BJ (cell line): ENCODE measurements around the gene APLP2. TPM values are rescaled to one million over a fixed set of nuclear protein-coding genes. Genes with fewer than 3 reads are reported as not detected.

Experiments used
- CTCF ChIA-PET: fragments of 350-600 bp; formaldehyde crosslinking; extraction: SDS; loops from one replicate; lab custom pipeline; 2021; ENCODE audit warnings: antibody characterized with exemption, inconsistent platforms; lab: Yijun Ruan, JAX
- POLR2A ChIA-PET: fragments of 300-600 bp; sonication (Branson Sonifier 250); formaldehyde crosslinking; extraction: SDS; loops from one replicate; lab custom pipeline; 2021; ENCODE audit warnings: antibody characterized with exemption; lab: Charles Lee
- DNase-seq: peaks from one replicate; pipeline ENCODE4 v3.0.0-alpha.2; 2011; ENCODE audit warnings: low read depth
- H3K27me3 ChIP-seq: 2 replicates; pipeline ENCODE4 v1.6.0; 2011; ENCODE audit warnings: low read length; ENCODE audit not compliant: control insufficient read depth, insufficient read depth
- H3K36me3 ChIP-seq: 2 replicates; pipeline ENCODE4 v1.5.1; 2011; ENCODE audit warnings: low read length; ENCODE audit not compliant: control insufficient read depth, insufficient read depth
- H3K4me3 ChIP-seq: 2 replicates; pipeline ENCODE4 v1.5.1; 2011; ENCODE audit warnings: low read depth, mild to moderate bottlenecking, control low read depth, low read length
- polyA plus RNA-seq: library from polyadenylated mRNA; depleted of rRNA; stranded (reverse); fragments of >200 nt; gene quantifications from 2 replicates; pipeline ENCODE4 v1.2.3, GENCODE V29; 2011
- TF ChIP-seq, protein P1 (sequence below): IDR thresholded peaks from 2 replicates; pipeline ENCODE4 v1.5.1; 2011; ENCODE audit warnings: low read depth, mild to moderate bottlenecking, control low read depth, inconsistent platforms, low read length, moderate library complexity; ENCODE audit not compliant: insufficient read depth

The APLP2 gene
- polyA plus RNA-seq, 1 experiment: 465 TPM

GRCh38 chr11:130129922-130130321, 60.2 kb downstream of the APLP2 start:
- no peak for DNase-seq
- CTCF ChIA-PET: interaction anchor here (0.8 to 6.5 kb wide), 7 partner anchors 8 to 344 kb away, joined by 3 to 100 read pairs (median 4); no protein-coding TSS in a partner anchor

GRCh38 chr11:130131961-130132850, 62.5 kb downstream of the APLP2 start:
- H3K36me3 ChIP-seq: peaks cover 25% of the 10 kb centered on the region
- TF ChIP-seq, protein P1, sequence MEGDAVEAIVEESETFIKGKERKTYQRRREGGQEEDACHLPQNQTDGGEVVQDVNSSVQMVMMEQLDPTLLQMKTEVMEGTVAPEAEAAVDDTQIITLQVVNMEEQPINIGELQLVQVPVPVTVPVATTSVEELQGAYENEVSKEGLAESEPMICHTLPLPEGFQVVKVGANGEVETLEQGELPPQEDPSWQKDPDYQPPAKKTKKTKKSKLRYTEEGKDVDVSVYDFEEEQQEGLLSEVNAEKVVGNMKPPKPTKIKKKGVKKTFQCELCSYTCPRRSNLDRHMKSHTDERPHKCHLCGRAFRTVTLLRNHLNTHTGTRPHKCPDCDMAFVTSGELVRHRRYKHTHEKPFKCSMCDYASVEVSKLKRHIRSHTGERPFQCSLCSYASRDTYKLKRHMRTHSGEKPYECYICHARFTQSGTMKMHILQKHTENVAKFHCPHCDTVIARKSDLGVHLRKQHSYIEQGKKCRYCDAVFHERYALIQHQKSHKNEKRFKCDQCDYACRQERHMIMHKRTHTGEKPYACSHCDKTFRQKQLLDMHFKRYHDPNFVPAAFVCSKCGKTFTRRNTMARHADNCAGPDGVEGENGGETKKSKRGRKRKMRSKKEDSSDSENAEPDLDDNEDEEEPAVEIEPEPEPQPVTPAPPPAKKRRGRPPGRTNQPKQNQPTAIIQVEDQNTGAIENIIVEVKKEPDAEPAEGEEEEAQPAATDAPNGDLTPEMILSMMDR: peak; percentile 76
- H3K27me3 ChIP-seq: no peaks in the 10 kb centered on the region
- ChIA-PET POLR2A (interaction anchor here (0.6 to 1.0 kb wide), 3 partner anchors 130 to 203 kb away, joined by 3 to 4 read pairs (median 4); no protein-coding TSS in a partner anchor), CTCF (interaction anchor here (0.5 to 6.5 kb wide), 36 partner anchors 8 to 1930 kb away, joined by 3 to 100 read pairs (median 4); partner anchors contain the start of genes NFRKB and PRDM10)
- no peak overlapping the region for H3K4me3 ChIP-seq
- DNase-seq: no peak

More at GRCh38 chr11:130129922-130130321, 60.2 kb downstream of the APLP2 start:
- H3K4me3 ChIP-seq: no peak overlapping the region
- H3K27me3 ChIP-seq: no peaks in the 10 kb centered on the region
- TF ChIP-seq, protein P1: no peak
- POLR2A ChIA-PET: no interaction called here
- peaks cover 19% of the 10 kb centered on the region for H3K36me3 ChIP-seq

DNA sequence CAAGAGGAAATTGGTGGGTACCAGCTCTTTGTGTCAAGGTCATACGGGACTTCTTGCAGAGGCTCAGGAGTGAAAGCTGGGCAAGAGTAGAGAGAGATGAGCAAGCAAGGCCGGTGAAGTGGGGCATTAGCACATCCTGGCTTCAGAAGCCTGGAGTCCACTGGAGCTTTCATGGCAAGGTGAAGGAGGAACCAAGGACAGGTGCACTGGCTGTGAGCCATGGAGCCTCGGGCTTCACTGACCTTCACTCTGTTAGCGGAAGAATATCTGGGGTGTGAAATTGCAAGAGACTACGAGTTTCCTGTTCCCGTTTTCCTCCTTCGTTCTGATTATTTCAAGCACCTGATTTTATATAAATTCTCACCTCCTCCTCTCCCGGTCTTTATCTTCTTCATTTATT, 64.0 kb downstream of the APLP2 start:
- TF ChIP-seq, protein P1: no peak
- no peak for DNase-seq
- Histone ChIP-seq H3K36me3 (peaks cover 23% of the 10 kb centered on the region), H3K27me3 (no peaks in the 10 kb centered on the region), H3K4me3 (no peak overlapping the region)
- ChIA-PET POLR2A (no interaction called here), CTCF (interaction anchor here (0.6 to 6.5 kb wide), 7 partner anchors 12 to 212 kb away, joined by 3 to 100 read pairs (median 7); no protein-coding TSS in a partner anchor)

DNA sequence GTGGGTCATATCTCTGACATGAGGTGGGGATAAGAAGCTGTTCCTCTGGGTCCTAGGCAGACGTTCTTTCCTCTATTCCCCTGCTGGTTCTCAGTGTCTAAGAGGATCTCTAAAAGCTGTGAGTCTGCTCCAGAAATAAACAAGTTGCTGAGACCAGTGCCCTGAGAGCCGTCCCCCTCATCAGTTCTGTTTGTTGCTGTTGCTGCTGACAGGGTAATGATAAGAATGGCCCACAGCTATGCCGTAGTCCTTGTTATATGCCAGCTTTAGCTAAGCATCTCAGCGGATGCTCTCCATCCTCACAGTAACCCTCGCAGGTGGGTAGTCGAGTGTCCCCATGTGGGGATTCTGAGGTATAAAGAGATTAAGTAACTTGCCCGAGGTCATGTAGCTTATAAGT, 66.4 kb downstream of the APLP2 start:
- no peak overlapping the region for H3K4me3 ChIP-seq
- TF ChIP-seq, protein P1: no peak
- H3K36me3 ChIP-seq: peaks cover 17% of the 10 kb centered on the region
- no peaks in the 10 kb centered on the region for H3K27me3 ChIP-seq
- no peak for DNase-seq
- ChIA-PET CTCF (interaction anchor here (0.7 to 2.5 kb wide), 5 partner anchors 10 to 213 kb away, joined by 4 to 18 read pairs (median 4); no protein-coding TSS in a partner anchor), POLR2A (no interaction called here)

- Histone ChIP-seq H3K27me3 (no peaks in the 10 kb centered on the region), H3K4me3 (no peak overlapping the region), H3K36me3 (peaks cover 22% of the 10 kb centered on the region)
- ChIA-PET POLR2A (no interaction called here), CTCF (interaction anchor here (0.8 kb wide), 1 partner anchor 8 kb away, joined by 3 read pairs; no protein-coding TSS in a partner anchor)
- TF ChIP-seq, protein P1: no peak
- no peak for DNase-seq
Observed at GRCh38 chr11:130137999-130138398, 68.3 kb downstream of the APLP2 start.
